ENCODE results near the gene MIPEP.

The MIPEP gene

GRCh38 chr13:23692816-23693215 lies 196.4 kb downstream of the MIPEP start:
- DNase-seq (ENCODE audit: low read depth): no peak
- no peak for TF ChIP-seq CTCF (IDR thresholded peaks at IDR 0.05; ENCODE audit: insufficient read depth, low read depth, low read length, missing control alignments)
- H3K4me3 ChIP-seq (ENCODE audit: low read depth, low read length): no peak overlapping the region

- H3K4me3 ChIP-seq (ENCODE audit: low read depth, low read length): no peak overlapping the region
- TF ChIP-seq CTCF (IDR thresholded peaks at IDR 0.05; ENCODE audit: insufficient read depth, low read depth, low read length, missing control alignments): no peak
- no peak for DNase-seq (ENCODE audit: low read depth)
These were observed 198.5 kb downstream of the MIPEP start for GRCh38 chr13:23690668-23691067.

- TF ChIP-seq CTCF (IDR thresholded peaks at IDR 0.05; ENCODE audit: insufficient read depth, low read depth, low read length, missing control alignments): no peak
- DNase-seq (ENCODE audit: low read depth): no peak
- no peak overlapping the region for H3K4me3 ChIP-seq (ENCODE audit: low read depth, low read length)
These were observed 200.9 kb downstream of the MIPEP start for GRCh38 chr13:23688336-23688735.

GRCh38 chr13:23687614-23688013 lies 201.6 kb downstream of the MIPEP start:
- DNase-seq (ENCODE audit: low read depth): no peak
- no peak for TF ChIP-seq CTCF (IDR thresholded peaks at IDR 0.05; ENCODE audit: insufficient read depth, low read depth, low read length, missing control alignments)
- no peak overlapping the region for H3K4me3 ChIP-seq (ENCODE audit: low read depth, low read length)

- H3K4me3 ChIP-seq (ENCODE audit: low read depth, low read length): no peak overlapping the region
- DNase-seq (ENCODE audit: low read depth): no peak
- TF ChIP-seq CTCF (IDR thresholded peaks at IDR 0.05; ENCODE audit: insufficient read depth, low read depth, low read length, missing control alignments): no peak
These were observed 202.3 kb downstream of the MIPEP start for GRCh38 chr13:23686948-23687347.

- no peak for TF ChIP-seq CTCF (IDR thresholded peaks at IDR 0.05; ENCODE audit: insufficient read depth, low read depth, low read length, missing control alignments)
- DNase-seq (ENCODE audit: low read depth): no peak
- H3K4me3 ChIP-seq (ENCODE audit: low read depth, low read length): no peak overlapping the region
These were observed 203.8 kb downstream of the MIPEP start for GRCh38 chr13:23685416-23685815.

GRCh38 chr13:23684647-23685046 lies 204.6 kb downstream of the MIPEP start:
- no peak for TF ChIP-seq CTCF (IDR thresholded peaks at IDR 0.05; ENCODE audit: insufficient read depth, low read depth, low read length, missing control alignments)
- DNase-seq (ENCODE audit: low read depth): no peak
- H3K4me3 ChIP-seq (ENCODE audit: low read depth, low read length): no peak overlapping the region
